ENCODE data around the gene LAMA4.

LAMA4 gene

DNA sequence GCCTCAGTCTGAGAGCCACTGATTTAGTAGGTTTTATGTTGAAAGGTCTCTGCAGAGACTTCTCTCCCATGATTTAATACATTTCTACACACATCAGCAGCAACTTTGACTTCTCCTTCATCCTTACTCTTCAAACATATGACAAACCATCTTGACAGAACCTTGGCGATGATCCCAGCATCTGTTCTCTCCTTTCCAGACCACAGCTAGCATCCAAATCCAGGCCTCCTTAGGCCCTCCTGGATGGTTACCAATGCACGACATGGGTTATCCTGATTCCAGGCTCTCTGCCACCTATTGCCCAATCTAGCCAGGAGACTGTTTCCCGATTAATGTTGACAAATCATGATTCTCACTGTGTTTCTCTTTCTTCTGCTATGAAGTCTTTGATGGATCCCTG, 16.8 kb downstream of the LAMA4 start:
- H3K27ac ChIP-seq = no peak overlapping the region
- TF ChIP-seq, protein P1, sequence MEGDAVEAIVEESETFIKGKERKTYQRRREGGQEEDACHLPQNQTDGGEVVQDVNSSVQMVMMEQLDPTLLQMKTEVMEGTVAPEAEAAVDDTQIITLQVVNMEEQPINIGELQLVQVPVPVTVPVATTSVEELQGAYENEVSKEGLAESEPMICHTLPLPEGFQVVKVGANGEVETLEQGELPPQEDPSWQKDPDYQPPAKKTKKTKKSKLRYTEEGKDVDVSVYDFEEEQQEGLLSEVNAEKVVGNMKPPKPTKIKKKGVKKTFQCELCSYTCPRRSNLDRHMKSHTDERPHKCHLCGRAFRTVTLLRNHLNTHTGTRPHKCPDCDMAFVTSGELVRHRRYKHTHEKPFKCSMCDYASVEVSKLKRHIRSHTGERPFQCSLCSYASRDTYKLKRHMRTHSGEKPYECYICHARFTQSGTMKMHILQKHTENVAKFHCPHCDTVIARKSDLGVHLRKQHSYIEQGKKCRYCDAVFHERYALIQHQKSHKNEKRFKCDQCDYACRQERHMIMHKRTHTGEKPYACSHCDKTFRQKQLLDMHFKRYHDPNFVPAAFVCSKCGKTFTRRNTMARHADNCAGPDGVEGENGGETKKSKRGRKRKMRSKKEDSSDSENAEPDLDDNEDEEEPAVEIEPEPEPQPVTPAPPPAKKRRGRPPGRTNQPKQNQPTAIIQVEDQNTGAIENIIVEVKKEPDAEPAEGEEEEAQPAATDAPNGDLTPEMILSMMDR (IDR thresholded peaks at IDR 0.05) = no peak
- no peak for TF ChIP-seq ZFX (IDR thresholded peaks at IDR 0.05; ENCODE audit: borderline replicate concordance)

DNA sequence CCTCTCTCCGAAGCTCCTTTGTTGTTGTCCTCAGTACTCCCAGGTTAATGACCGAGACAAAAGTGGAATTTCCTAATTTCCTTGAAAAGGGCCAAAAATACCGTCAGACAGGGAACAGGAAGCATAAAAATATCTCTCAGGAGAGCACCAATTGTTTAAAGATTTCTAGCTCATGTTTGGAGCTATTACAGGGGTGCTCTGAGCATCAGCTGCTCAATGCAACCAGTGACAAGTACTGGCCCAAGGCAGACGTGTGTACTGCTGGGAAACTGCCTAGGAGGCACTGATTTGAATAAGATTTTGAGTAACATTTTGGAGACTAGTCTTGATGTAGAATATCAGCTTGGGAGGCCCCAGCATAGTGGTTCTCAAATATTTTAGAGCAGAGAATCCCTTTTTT, 17.3 kb downstream of the LAMA4 start:
- no peak for TF ChIP-seq ZFX (IDR thresholded peaks at IDR 0.05; ENCODE audit: borderline replicate concordance)
- TF ChIP-seq, protein P1 (IDR thresholded peaks at IDR 0.05) = no peak
- H3K27ac ChIP-seq = no peak overlapping the region

DNA sequence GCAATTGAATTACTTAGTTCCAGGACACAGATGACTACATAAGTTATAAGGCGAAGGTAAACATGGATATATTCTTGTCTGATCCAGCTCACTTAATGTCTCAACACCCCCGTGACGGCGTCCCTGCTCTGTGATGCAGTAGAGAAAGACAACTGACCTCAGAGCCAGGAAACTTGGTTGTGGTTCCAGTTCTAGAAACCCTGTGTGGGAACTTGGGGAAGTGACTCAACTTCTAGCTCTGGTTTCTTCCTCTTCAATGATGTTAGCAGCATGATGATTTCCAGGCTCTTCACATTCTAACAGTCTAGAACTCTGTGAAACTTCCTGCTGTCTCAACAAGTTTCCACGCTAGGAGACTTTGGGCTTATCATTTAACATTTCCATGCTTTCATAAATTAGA, 18.4 kb downstream of the LAMA4 start:
- no peak overlapping the region for H3K27ac ChIP-seq
- TF ChIP-seq, protein P1 (IDR thresholded peaks at IDR 0.05) = no peak
- no peak for TF ChIP-seq ZFX (IDR thresholded peaks at IDR 0.05; ENCODE audit: borderline replicate concordance)

DNA sequence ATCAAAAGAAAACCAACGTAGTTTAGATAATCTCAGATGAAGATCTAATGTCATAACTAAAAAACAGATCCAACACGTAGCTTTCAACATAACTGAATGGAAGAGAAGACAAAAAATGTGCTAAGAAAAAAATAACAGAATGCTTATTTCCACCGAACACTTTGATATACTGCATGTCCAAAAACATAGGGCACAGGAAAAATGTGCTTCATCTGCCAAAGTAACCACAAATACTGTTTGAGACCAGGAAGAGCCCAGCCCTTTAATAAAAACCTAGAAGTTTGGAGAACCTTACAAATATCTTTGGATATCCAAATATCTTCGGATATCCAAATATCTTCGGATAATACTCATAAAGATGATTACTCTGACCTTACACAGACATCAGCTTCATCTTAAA, 19.8 kb downstream of the LAMA4 start:
- no peak overlapping the region for H3K27ac ChIP-seq
- TF ChIP-seq, protein P1 (IDR thresholded peaks at IDR 0.05) = no peak
- TF ChIP-seq ZFX (IDR thresholded peaks at IDR 0.05; ENCODE audit: borderline replicate concordance) = no peak

DNA sequence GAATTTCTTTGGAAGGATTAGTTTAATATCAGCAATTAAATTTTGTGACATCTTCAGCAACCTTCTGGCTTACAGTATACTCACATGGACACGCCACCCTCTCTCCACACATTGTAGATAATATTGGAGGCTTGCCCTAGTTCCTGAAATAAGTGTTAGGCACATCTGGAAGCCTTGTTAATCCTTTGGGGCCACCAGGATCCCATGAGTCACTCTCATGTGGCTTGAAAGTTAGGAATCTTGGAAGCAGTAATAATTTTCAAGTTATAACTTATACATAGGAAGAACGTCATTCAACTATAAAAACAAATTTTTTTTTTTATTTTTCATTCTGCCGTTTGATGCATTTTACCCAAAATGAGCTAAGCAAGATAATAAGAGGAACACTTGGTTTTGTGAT, 20.5 kb downstream of the LAMA4 start:
- no peak overlapping the region for H3K27ac ChIP-seq
- TF ChIP-seq ZFX (IDR thresholded peaks at IDR 0.05; ENCODE audit: borderline replicate concordance) = no peak
- TF ChIP-seq, protein P1 (IDR thresholded peaks at IDR 0.05) = no peak

DNA sequence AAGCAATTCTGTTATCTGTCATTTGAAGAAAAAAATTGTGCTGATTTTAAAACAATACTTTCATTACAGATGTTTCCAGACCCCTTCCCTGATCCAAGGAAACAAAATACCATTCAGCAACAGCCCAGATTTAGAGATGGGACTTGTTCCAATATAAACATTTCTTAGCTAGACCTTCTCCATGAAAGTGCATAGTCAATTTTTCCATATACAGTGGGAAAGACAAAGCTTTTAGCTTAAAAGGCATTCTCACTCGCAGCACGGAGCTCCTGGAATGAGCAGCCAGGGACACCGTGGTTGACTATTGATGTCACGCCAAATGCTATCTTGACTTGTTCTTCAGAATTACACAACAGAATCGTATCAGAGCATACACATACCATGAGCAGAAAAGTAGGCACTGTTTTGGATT, 21.5 kb downstream of the LAMA4 start:
- no peak overlapping the region for H3K27ac ChIP-seq

DNA sequence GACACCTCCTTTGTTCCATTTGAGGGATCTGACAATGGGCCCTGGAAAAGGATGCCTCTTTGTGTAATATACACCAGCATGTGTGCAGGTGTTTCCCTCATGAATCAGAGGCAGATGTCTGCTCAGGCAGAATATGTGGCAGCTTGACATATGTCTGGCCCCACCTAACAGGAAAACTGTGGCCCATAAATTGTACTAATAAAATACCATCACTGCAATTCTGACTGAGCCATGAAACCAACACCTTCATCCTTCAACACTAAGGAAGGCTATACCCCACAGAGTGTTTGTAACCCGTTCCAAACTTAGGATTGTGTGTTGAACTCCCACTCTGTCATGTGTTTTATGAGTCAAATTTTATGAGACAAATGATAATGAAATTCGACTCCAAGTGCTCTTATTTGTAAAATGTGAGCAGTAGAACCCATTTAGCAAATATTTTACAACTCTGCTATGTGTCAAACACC, 22.7 kb downstream of the LAMA4 start:
- H3K27ac ChIP-seq = no peak overlapping the region
- TF ChIP-seq, protein P1 (IDR thresholded peaks at IDR 0.05) = no peak

More for the DNA sequence above, 21.5 kb downstream of the LAMA4 start:
- TF ChIP-seq, protein P1 (IDR thresholded peaks at IDR 0.05) = no peak
- no peak for TF ChIP-seq ZFX (IDR thresholded peaks at IDR 0.05; ENCODE audit: borderline replicate concordance)
